HG03108 (cell line): Measurements from ENCODE around the gene WNT8A.
"Not testable (repeated sequence)": the region's sequence is repeated elsewhere in the genome, so short reads cannot be mapped to it uniquely, and the experiment has no call there.

Source experiments
- ATAC-seq: cut with Tn5 transposase; IDR thresholded peaks from one replicate; pipeline ENCODE4 v1.9.1; 2021; ENCODE audit warnings: moderate library complexity; ENCODE audit not compliant: unreplicated experiment

Gene WNT8A

GRCh38 chr5:138083702-138084101 is at the start of gene WNT8A:
Gene WNT8A (plus strand): TSS chr5:138084033. CDS start chr5:138084128, 95 bp downstream.
- no peak for ATAC-seq

- peak; percentile 31 for ATAC-seq
Observed at GRCh38 chr5:138035605-138036537, 48.0 kb upstream of the WNT8A start.

DNA sequence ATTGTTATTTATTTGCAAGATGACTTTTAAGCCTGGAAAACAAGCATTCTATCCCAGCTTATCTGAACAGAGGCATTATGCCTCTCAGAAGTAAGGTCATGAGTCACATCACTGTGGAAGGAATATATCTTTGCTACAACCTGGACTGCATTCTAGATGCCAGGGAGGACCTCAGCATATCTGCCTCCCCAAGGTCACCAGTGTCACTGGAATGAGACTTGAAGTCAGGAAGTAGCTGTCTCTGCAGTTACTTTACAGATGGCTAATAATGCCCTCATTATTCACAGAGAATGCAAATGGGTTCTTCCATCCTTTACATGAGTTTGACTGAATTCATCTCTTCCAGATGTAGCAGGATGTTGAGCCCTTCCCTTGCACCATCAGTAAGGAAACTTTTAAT is 46.6 kb upstream of the WNT8A start:
- ATAC-seq: no peak

GRCh38 chr5:138037907-138038633 is 45.8 kb upstream of the WNT8A start:
- no peak for ATAC-seq

DNA sequence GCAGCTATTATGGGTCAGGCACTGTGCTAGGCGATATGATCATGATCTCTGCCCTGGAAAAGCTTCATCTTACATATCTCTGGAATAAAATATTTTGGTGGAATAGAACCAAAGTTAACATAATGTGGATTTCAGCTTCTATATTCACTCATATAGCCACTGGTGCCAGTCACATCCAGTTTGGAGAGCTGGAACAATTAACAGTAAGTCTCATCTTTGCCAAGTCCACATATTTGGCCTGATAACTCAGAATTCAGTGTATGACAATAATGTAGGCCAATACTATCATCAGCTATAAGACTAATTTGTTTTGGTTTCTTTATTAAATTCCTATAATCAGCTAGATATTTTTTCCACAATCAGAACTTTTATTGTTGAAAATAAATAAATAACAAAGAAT is 45.0 kb upstream of the WNT8A start:
- ATAC-seq: no peak

DNA sequence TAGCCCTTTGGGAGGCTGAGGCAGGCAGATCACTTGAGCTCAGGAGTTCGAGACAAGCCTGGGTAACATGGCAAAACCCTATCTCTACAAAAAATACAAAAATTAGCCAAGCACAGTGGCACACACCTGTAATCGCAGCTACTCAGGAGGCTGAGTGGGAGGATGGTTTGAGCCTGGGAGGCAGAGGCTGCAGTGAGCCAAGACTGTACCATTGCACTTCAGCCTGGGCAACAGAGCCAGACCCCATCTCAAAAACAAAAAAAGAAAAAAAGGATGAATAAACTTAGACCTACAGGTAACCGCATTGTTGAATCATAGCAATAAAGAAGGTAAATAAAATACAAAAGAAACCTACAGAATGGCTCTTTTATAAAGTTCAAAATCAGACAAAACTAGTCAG is 38.5 kb upstream of the WNT8A start:
- ATAC-seq: not testable (repeated sequence)

- ATAC-seq: no peak
Observed at GRCh38 chr5:138051441-138052296, 32.2 kb upstream of the WNT8A start.

DNA sequence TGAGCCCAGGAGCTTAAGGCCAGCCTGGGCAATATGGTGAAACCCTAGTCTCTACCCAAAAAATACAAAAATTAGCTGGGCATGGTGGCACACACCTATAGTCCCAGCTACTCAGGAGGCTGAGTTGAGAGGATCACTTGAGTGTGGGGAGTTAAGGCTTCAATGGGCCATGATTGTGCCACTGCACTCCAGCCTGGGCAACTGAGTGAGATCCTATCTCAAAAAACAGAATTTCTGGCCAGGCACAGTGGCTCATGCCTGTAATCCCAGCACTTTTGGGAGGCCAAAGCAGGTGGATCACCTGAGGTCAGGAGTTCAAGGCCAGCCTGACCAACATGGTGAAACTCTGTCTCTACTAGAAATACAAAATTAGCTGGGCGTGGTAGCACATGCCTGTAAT is 31.1 kb upstream of the WNT8A start:
- not testable (repeated sequence) for ATAC-seq

DNA sequence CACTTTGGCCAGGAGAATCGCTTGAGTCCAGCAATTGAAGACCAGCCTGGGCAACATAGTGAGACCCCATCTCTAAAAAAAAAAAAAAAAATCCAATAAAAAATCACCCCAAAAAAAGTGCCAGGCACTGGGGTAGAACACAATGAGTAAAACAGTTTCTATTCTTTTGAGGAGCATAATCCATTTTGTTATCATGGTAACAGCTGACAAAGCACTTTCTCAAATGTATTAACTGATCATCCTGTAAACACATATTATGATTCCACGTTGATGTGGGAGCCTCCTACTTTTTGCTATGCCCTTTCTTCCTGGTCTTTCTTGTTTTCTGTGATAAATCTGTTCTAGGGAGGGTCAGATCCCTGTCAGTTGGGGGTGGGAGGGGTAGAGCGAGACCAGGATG is 30.3 kb upstream of the WNT8A start:
- no peak for ATAC-seq

- no peak for ATAC-seq
Observed at GRCh38 chr5:138054206-138054605, 29.6 kb upstream of the WNT8A start.

GRCh38 chr5:138054847-138055558 is 28.8 kb upstream of the WNT8A start:
- ATAC-seq: no peak

DNA sequence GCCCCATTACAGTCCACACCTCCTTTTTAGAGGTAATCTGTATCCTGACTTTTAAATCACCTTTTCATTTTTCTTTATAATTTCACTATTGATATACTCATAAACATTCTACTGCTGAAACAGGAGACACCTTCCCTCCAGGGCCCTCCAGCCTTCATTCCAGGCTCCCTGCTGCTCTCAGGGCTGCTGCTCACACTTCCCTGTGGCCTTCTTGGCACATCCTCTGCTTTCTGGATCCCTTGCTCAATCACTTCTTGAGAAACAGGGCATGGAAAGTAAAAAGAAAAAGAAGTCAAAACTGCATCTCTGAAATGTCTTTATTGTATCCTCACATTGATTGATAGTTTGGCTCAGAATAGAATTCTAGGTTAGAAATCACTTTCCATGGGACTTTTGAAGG is 19.3 kb upstream of the WNT8A start:
- ATAC-seq: no peak

DNA sequence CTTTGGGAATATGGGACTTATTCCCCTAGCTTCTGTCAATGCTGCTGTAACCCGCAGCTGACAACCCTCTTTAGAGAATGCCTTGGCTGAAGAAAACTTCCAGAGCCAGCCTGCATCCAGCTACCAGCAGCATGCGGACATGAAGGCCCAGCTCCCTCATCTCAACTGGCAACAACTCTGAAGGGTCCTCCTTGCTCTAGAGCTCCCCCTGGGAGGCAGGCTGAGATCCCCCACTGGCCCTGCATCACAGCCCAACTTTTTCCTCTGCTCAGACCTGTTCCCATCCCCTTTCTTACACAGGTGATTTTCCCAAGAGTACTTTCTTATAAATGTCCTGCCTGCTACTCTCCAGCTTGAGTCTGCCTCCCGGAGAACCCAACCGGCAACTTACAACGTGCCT is 18.7 kb upstream of the WNT8A start:
- no peak for ATAC-seq

GRCh38 chr5:138067945-138068344 is 15.9 kb upstream of the WNT8A start:
- no peak for ATAC-seq

DNA sequence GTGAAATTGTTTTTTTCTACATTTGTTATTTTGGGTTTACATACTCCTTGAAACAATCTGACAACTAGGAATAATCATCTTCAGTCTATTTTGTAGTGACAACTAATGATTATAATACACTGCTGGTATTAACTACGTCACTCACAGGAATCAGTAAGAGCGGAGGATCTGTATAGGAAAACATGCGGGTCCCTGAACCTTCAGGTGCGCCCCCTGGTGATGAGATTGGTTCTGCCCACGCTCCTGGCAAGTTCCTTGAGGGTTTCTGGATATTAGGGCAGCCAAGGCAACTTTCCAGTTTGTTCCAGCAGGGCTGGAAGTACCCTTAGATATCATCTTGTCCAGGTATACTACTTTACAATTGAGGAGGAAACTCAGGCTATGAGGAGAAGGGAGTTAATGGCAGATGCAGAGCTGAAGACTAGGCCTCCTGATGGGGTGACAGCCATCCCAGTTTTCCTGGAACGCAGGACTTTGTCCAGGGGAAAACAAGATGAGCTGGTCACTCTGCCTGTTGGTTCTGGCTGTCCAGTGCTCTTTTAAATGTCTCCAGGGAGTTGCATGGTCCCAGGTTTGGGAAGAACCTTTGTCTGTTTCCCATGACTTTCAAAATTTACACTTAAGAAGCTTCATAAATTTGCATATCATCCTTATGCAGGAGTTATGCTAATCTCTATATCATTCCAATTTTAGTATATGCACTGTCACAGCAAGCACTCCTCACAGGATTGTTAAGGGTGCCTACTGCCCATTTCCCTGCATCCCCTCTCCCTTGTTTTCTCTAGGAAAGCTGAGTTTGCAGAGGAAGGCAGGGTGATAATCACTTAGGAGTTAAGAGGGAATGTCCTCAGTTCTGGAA is 14.9 kb upstream of the WNT8A start:
- no peak for ATAC-seq

DNA sequence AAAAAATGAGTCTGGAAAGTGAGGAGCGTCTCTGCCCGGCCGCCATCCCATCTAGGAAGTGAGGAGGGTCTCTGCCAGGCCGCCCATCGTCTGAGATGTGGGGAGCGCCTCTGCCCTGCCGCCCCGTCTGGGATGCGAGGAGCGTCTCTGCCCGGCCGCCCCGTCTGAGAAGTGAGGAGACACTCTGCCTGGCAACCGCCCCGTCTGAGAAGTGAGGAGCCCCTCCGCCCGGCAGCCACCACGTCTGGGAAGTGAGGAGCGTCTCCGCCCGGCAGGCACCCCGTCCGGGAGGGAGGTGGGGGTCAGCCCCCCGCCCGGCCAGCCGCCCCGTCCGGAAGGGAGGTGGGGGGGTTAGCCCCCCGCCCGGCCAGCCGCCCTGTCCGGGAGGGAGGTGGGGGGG is 13.8 kb upstream of the WNT8A start:
- not testable (repeated sequence) for ATAC-seq

GRCh38 chr5:138077064-138077696 is 6.7 kb upstream of the WNT8A start:
- ATAC-seq: no peak

GRCh38 chr5:138078006-138078643 is 5.7 kb upstream of the WNT8A start:
- no peak for ATAC-seq

- no peak for ATAC-seq
Observed at GRCh38 chr5:138082033-138082432, 1.8 kb upstream of the WNT8A start.
